ENCODE measurements around the gene SLC24A5.

Gene SLC24A5

GRCh38 chr15:48190932-48191573 lies 70.3 kb downstream of the SLC24A5 start:
- peak; percentile 73 for DNase-seq (ENCODE audit: low read depth)

- DNase-seq (ENCODE audit: low read depth) = no peak
Measured at GRCh38 chr15:48191574-48192225, 70.9 kb downstream of the SLC24A5 start, which contains the start of gene CTXN2. CTXN2 (plus strand) TSS chr15:48191665; CDS start chr15:48201301, 9,636 bp downstream.
